Activated CD4-positive, alpha-beta memory T cell treated with anti-CD3 and anti-CD28 coated beads for 36 hours (primary cell): ENCODE data around the gene GDAP1L1. TPM values are rescaled to one million over a fixed set of nuclear protein-coding genes. Genes with fewer than 3 reads are reported as not detected.
A peak's percentile ranks its signal among the peaks of the same experiment; 100 is the strongest.

ENCODE experiments used
- CTCF ChIA-PET: fragments of 350-600 bp; sonication (Branson Sonifier 250); formaldehyde crosslinking; loops from one replicate; lab custom pipeline; 2021; ENCODE audit warnings: antibody characterized with exemption, inconsistent platforms; lab: Charles Lee
- POLR2A ChIA-PET: fragments of 350-600 bp; sonication (Branson Sonifier 250); formaldehyde crosslinking; loops from one replicate; lab custom pipeline; 2021; ENCODE audit warnings: antibody characterized with exemption; lab: Charles Lee
- DNase-seq: peaks from one replicate; pipeline ENCODE4 v3.0.0-alpha.2; 2020
- H3K27ac Mint-ChIP-seq: one replicate; pipeline ENCODE4 v1.8.0; 2021; ENCODE audit warnings: mixed read lengths
- H3K27me3 Mint-ChIP-seq: one replicate; pipeline ENCODE4 v1.8.0; 2021; ENCODE audit warnings: mixed read lengths
- H3K36me3 Mint-ChIP-seq: one replicate; pipeline ENCODE4 v1.8.0; 2021; ENCODE audit warnings: mixed read lengths
- H3K4me1 Mint-ChIP-seq: one replicate; pipeline ENCODE4 v1.8.0; 2021; ENCODE audit warnings: low read depth, mixed read lengths
- H3K4me3 Mint-ChIP-seq: one replicate; pipeline ENCODE4 v1.8.0; 2021; ENCODE audit warnings: mild to moderate bottlenecking, mixed read lengths
- H3K9me3 Mint-ChIP-seq: one replicate; pipeline ENCODE4 v1.8.0; 2021; ENCODE audit warnings: mixed read lengths
- intact Hi-C: fragments of 100-400 bp; cut with micrococcal nuclease; formaldehyde crosslinking; loops from one replicate; pipeline ENCODE4 v1.15.1; 2023
- total RNA-seq, 2 experiments: library from RNA; stranded (reverse); gene quantifications; one replicate each; pipeline ENCODE4 v1.2.3, GENCODE V29; 2021

Gene GDAP1L1
- total RNA-seq, 2 experiments from 2014 or later, result not detected

GRCh38 chr20:44258226-44258890 lies 11.2 kb downstream of the GDAP1L1 start:
- no peak for DNase-seq
- no peaks in the 10 kb centered on the region for H3K36me3 Mint-ChIP-seq
- no peak overlapping the region for H3K4me3 Mint-ChIP-seq
- H3K27ac Mint-ChIP-seq, result no peak overlapping the region
- H3K27me3 Mint-ChIP-seq, result no peaks in the 10 kb centered on the region
- no peaks in the 10 kb centered on the region for H3K9me3 Mint-ChIP-seq
- POLR2A ChIA-PET, result no interaction called here
- H3K4me1 Mint-ChIP-seq, result no peaks in the 10 kb centered on the region
- intact Hi-C loops, result no loop called here
- CTCF ChIA-PET, result no interaction called here

GRCh38 chr20:44264287-44264686 lies 17.2 kb downstream of the GDAP1L1 start:
- H3K27me3 Mint-ChIP-seq, result no peaks in the 10 kb centered on the region
- POLR2A ChIA-PET, result no interaction called here

GRCh38 chr20:44268802-44269201 lies 21.7 kb downstream of the GDAP1L1 start:
- H3K27ac Mint-ChIP-seq, result no peak overlapping the region
- intact Hi-C loops, result no loop called here
- H3K36me3 Mint-ChIP-seq, result no peaks in the 10 kb centered on the region

More at GRCh38 chr20:44264287-44264686, 17.2 kb downstream of the GDAP1L1 start:
- Mint-ChIP-seq H3K4me3 (no peak overlapping the region), H3K27ac (no peak overlapping the region), H3K9me3 (no peaks in the 10 kb centered on the region), H3K36me3 (no peaks in the 10 kb centered on the region), H3K4me1 (no peaks in the 10 kb centered on the region)
- DNase-seq, result no peak
- CTCF ChIA-PET, result interaction anchor here (0.7 kb wide), 1 partner anchor 45 kb away, joined by 3 read pairs; no protein-coding TSS in a partner anchor
- intact Hi-C loops, result no loop called here

GRCh38 chr20:44271915-44272663 lies 25.0 kb downstream of the GDAP1L1 start:
- ChIA-PET CTCF (interaction anchor here (4.6 kb wide), 1 partner anchor 54 kb away, joined by 25 read pairs; no protein-coding TSS in a partner anchor), POLR2A (interaction anchor here (0.6 kb wide), 1 partner anchor 16 kb away, joined by 4 read pairs; no protein-coding TSS in a partner anchor)

More at GRCh38 chr20:44268802-44269201, 21.7 kb downstream of the GDAP1L1 start:
- ChIA-PET POLR2A (no interaction called here), CTCF (interaction anchor here (0.6 kb wide), 1 partner anchor 42 kb away, joined by 3 read pairs; the partner anchor contains the start of gene FITM2)
- no peaks in the 10 kb centered on the region for H3K4me1 Mint-ChIP-seq
- DNase-seq, result no peak
- no peak overlapping the region for H3K4me3 Mint-ChIP-seq
- H3K27me3 Mint-ChIP-seq, result no peaks in the 10 kb centered on the region
- no peaks in the 10 kb centered on the region for H3K9me3 Mint-ChIP-seq

GRCh38 chr20:44273231-44274215 lies 26.4 kb downstream of the GDAP1L1 start:
- Mint-ChIP-seq H3K27ac (no peak overlapping the region), H3K27me3 (no peaks in the 10 kb centered on the region), H3K4me3 (no peak overlapping the region), H3K36me3 (no peaks in the 10 kb centered on the region), H3K4me1 (no peaks in the 10 kb centered on the region), H3K9me3 (no peaks in the 10 kb centered on the region)
- ChIA-PET CTCF (interaction anchor here (0.6 to 4.6 kb wide), 2 partner anchors 56 to 73 kb away, joined by 3 to 25 read pairs; no protein-coding TSS in a partner anchor), POLR2A (no interaction called here)
- DNase-seq, result no peak
- intact Hi-C loops, result no loop called here

More at GRCh38 chr20:44271915-44272663, 25.0 kb downstream of the GDAP1L1 start:
- Mint-ChIP-seq H3K36me3 (no peaks in the 10 kb centered on the region), H3K4me1 (no peaks in the 10 kb centered on the region), H3K27ac (no peak overlapping the region), H3K27me3 (no peaks in the 10 kb centered on the region), H3K9me3 (no peaks in the 10 kb centered on the region), H3K4me3 (no peak overlapping the region)
- intact Hi-C loops, result no loop called here
- DNase-seq, result peak; percentile 25

GRCh38 chr20:44274303-44275017 lies 27.4 kb downstream of the GDAP1L1 start:
- intact Hi-C loops, result no loop called here

GRCh38 chr20:44279228-44279627 lies 32.1 kb downstream of the GDAP1L1 start:
- Mint-ChIP-seq H3K27ac (no peak overlapping the region), H3K9me3 (no peaks in the 10 kb centered on the region), H3K4me1 (no peaks in the 10 kb centered on the region), H3K4me3 (no peak overlapping the region), H3K27me3 (no peaks in the 10 kb centered on the region), H3K36me3 (peaks cover 2% of the 10 kb centered on the region)
- intact Hi-C loops, result no loop called here
- ChIA-PET CTCF (no interaction called here), POLR2A (no interaction called here)
- DNase-seq, result no peak

More at GRCh38 chr20:44274303-44275017, 27.4 kb downstream of the GDAP1L1 start:
- Mint-ChIP-seq H3K9me3 (no peaks in the 10 kb centered on the region), H3K36me3 (peaks cover 2% of the 10 kb centered on the region), H3K27ac (no peak overlapping the region), H3K4me1 (no peaks in the 10 kb centered on the region), H3K27me3 (no peaks in the 10 kb centered on the region), H3K4me3 (no peak overlapping the region)
- ChIA-PET CTCF (interaction anchor here (4.6 kb wide), 1 partner anchor 57 kb away, joined by 25 read pairs; no protein-coding TSS in a partner anchor), POLR2A (no interaction called here)
- no peak for DNase-seq

GRCh38 chr20:44280387-44280786 lies 33.3 kb downstream of the GDAP1L1 start:
- DNase-seq, result no peak
- intact Hi-C loops, result no loop called here
- no peaks in the 10 kb centered on the region for H3K27me3 Mint-ChIP-seq
- no peaks in the 10 kb centered on the region for H3K9me3 Mint-ChIP-seq
- no peaks in the 10 kb centered on the region for H3K4me1 Mint-ChIP-seq
- no peak overlapping the region for H3K27ac Mint-ChIP-seq
- ChIA-PET POLR2A (no interaction called here), CTCF (no interaction called here)
- no peak overlapping the region for H3K4me3 Mint-ChIP-seq
- peaks cover 2% of the 10 kb centered on the region for H3K36me3 Mint-ChIP-seq

GRCh38 chr20:44282192-44282591 lies 35.1 kb downstream of the GDAP1L1 start:
- Mint-ChIP-seq H3K9me3 (no peaks in the 10 kb centered on the region), H3K4me3 (no peak overlapping the region), H3K27ac (no peak overlapping the region), H3K4me1 (no peaks in the 10 kb centered on the region), H3K27me3 (no peaks in the 10 kb centered on the region), H3K36me3 (peaks cover 2% of the 10 kb centered on the region)
- CTCF ChIA-PET, result interaction anchor here (1.1 kb wide), 1 partner anchor 65 kb away, joined by 4 read pairs; no protein-coding TSS in a partner anchor
- POLR2A ChIA-PET, result no interaction called here
- intact Hi-C loops, result no loop called here
- DNase-seq, result no peak

- Mint-ChIP-seq H3K4me3 (no peak overlapping the region), H3K4me1 (no peaks in the 10 kb centered on the region), H3K27me3 (no peaks in the 10 kb centered on the region), H3K36me3 (peaks cover 5% of the 10 kb centered on the region), H3K9me3 (no peaks in the 10 kb centered on the region), H3K27ac (no peak overlapping the region)
- ChIA-PET CTCF (interaction anchor here (1.4 kb wide), 1 partner anchor 67 kb away, joined by 4 read pairs; no protein-coding TSS in a partner anchor), POLR2A (no interaction called here)
- no peak for DNase-seq
- intact Hi-C loops, result no loop called here
These were observed 36.9 kb downstream of the GDAP1L1 start for GRCh38 chr20:44284032-44284431.
